ENCODE results near the gene THOC1. TPM values are rescaled to one million over a fixed set of nuclear protein-coding genes. Genes with fewer than 3 reads are reported as not detected.
A peak's percentile ranks its signal among the peaks of the same experiment; 100 is the strongest.

The THOC1 gene
- total RNA-seq, 6 experiments from 2014 or later, result 11.0 to 16.0 (median 12.6) TPM

GRCh38 chr18:199214-199613 is 68.6 kb downstream of the THOC1 start:
- TF ChIP-seq CTCF (IDR thresholded peaks at IDR 0.05), result no peak
- no peak for TF ChIP-seq POLR2A (IDR thresholded peaks at IDR 0.05)
- Histone ChIP-seq H3K36me3 (peaks cover 0 to 49% (median 4%) of the 10 kb centered on the region in 4 donors), H3K27me3 (no peaks in the 10 kb centered on the region), H3K4me1 (no peaks in the 10 kb centered on the region), H3K9me3 (no peaks in the 10 kb centered on the region), H3K27ac (no peak overlapping the region), H3K4me3 (no peak overlapping the region)
- intact Hi-C loops (cut with DNase I), result no loop called here
- WGBS (ENCODE audit: insufficient coverage, low coverage, low lambda C conversion rate, missing lambda C conversion rate), result 96% methylated on average over 3 of the region's 3 CpGs
- ATAC-seq (no peak), DNase-seq (no peak)

- H3K36me3 ChIP-seq, result peaks cover 0 to 26% (median 4%) of the 10 kb centered on the region in 4 donors
- H3K27me3 ChIP-seq, result no peaks in the 10 kb centered on the region
- H3K4me1 ChIP-seq, result peaks cover 0 to 12% (median 4%) of the 10 kb centered on the region in 4 donors
- ATAC-seq (no peak), DNase-seq (no peak)
- H3K27ac ChIP-seq, result no peak overlapping the region
- no peaks in the 10 kb centered on the region for H3K9me3 ChIP-seq
- intact Hi-C loops (cut with DNase I), result no loop called here
- no peak overlapping the region for H3K4me3 ChIP-seq
- 100% methylated on average over 1 of the region's 1 CpG for WGBS (ENCODE audit: insufficient coverage, low coverage, low lambda C conversion rate, missing lambda C conversion rate)
- no peak for TF ChIP-seq POLR2A (IDR thresholded peaks at IDR 0.05)
- TF ChIP-seq CTCF (IDR thresholded peaks at IDR 0.05), result no peak
Measured at GRCh38 chr18:195651-196050, 72.2 kb downstream of the THOC1 start.

DNA sequence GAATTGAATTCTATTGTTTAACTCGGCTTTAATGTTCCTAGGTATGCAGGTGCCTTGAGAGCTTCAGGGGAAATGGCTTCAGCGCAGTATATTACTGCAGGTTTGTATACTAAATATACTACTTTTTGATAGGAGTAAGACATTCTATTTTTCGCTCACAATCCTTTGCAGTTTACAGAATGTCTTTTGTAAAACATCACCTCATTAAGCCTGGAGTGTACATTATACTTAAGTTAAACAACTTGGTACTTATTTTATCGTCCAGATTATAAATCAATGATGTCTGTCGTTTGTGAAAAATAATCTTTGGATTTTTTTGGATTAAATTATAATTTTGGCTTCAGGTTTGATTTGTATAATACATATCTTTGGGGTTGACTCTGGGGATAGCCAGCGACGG is 75.0 kb downstream of the THOC1 start:
- Histone ChIP-seq H3K27ac (no peak overlapping the region), H3K9me3 (no peaks in the 10 kb centered on the region), H3K27me3 (no peaks in the 10 kb centered on the region), H3K4me1 (peaks cover 0 to 18% (median 7%) of the 10 kb centered on the region in 4 donors), H3K36me3 (peaks cover 0 to 11% (median 0%) of the 10 kb centered on the region in 4 donors), H3K4me3 (no peak overlapping the region)
- DNase-seq (no peak), ATAC-seq (no peak)
- 90% methylated on average over 7 of the region's 7 CpGs for WGBS (ENCODE audit: insufficient coverage, low coverage, low lambda C conversion rate, missing lambda C conversion rate)
- intact Hi-C loops (cut with DNase I), result no loop called here
- TF ChIP-seq POLR2A (IDR thresholded peaks at IDR 0.05), result no peak
- TF ChIP-seq CTCF (IDR thresholded peaks at IDR 0.05), result no peak

DNA sequence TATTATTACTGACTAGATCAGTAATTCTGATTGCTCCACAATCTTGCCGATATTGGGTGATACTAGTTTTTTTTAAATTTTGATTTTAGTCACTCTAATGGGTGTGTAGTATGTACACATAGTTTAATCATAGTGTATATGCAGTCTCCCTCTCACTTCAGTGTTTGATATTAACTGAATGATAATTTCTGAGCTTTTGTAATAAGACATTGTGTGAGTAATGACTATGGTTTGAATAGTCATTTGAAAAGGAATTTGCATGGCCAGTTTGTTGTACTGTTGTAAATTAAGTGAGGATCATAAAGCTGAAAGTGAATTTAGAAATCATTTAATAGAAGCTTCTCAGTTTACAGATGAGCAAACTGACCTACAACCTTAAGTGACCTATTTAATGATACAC is 76.1 kb downstream of the THOC1 start:
- H3K4me1 ChIP-seq, result peaks cover 0 to 18% (median 7%) of the 10 kb centered on the region in 4 donors
- H3K4me3 ChIP-seq, result no peak overlapping the region
- peaks cover 0 to 1% (median 0%) of the 10 kb centered on the region in 4 donors for H3K36me3 ChIP-seq
- no peaks in the 10 kb centered on the region for H3K27me3 ChIP-seq
- 88% methylated on average over 1 of the region's 1 CpG for WGBS (ENCODE audit: insufficient coverage, low coverage, low lambda C conversion rate, missing lambda C conversion rate)
- DNase-seq, result no peak
- ATAC-seq, result peak in 1 of 4 donors; percentile 28
- TF ChIP-seq CTCF (IDR thresholded peaks at IDR 0.05), result no peak
- TF ChIP-seq POLR2A (IDR thresholded peaks at IDR 0.05), result no peak
- H3K27ac ChIP-seq, result no peak overlapping the region
- no peaks in the 10 kb centered on the region for H3K9me3 ChIP-seq
- intact Hi-C loops (cut with DNase I), result no loop called here

DNA sequence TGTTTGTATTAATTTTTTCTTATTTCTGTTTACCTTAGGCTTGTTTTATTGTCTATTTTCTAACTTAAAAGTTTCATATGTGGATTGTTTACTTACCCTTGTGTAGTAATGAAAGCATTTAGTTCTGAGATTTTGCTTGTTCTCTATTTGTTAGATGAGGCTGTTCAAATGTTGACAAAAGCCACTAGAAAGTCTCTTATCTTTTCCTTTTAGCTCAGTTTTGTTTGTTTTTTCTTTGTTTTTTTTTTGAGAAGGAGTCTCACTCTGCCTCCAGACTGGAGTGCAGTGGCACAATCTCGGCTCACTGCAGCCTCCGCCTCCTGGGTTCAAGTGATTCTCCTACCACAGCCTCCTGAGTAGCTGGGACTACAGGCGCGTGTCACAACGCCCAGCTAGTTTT is 78.6 kb downstream of the THOC1 start:
- TF ChIP-seq CTCF (IDR thresholded peaks at IDR 0.05), result no peak
- ATAC-seq (peak in 3 of 4 donors; percentile 43 to 79 (median 50)), DNase-seq (no peak)
- Histone ChIP-seq H3K4me3 (no peak overlapping the region), H3K4me1 (peaks cover 0 to 18% (median 7%) of the 10 kb centered on the region in 4 donors), H3K27me3 (no peaks in the 10 kb centered on the region), H3K9me3 (no peaks in the 10 kb centered on the region), H3K27ac (no peak overlapping the region), H3K36me3 (no peaks in the 10 kb centered on the region)
- no CpG with 5 or more reads among the region's 5 CpGs for WGBS (ENCODE audit: insufficient coverage, low coverage, low lambda C conversion rate, missing lambda C conversion rate)
- intact Hi-C loops (cut with DNase I), result no loop called here

Data from right lobe of liver (tissue), 6 donors.